ENCODE results near the gene NEURL1B.

GRCh38 chr5:172733131-172733973 is 92.3 kb downstream of the NEURL1B start:
- TF ChIP-seq, protein P1, sequence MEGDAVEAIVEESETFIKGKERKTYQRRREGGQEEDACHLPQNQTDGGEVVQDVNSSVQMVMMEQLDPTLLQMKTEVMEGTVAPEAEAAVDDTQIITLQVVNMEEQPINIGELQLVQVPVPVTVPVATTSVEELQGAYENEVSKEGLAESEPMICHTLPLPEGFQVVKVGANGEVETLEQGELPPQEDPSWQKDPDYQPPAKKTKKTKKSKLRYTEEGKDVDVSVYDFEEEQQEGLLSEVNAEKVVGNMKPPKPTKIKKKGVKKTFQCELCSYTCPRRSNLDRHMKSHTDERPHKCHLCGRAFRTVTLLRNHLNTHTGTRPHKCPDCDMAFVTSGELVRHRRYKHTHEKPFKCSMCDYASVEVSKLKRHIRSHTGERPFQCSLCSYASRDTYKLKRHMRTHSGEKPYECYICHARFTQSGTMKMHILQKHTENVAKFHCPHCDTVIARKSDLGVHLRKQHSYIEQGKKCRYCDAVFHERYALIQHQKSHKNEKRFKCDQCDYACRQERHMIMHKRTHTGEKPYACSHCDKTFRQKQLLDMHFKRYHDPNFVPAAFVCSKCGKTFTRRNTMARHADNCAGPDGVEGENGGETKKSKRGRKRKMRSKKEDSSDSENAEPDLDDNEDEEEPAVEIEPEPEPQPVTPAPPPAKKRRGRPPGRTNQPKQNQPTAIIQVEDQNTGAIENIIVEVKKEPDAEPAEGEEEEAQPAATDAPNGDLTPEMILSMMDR (IDR thresholded peaks at IDR 0.05), result no peak
- peak in 1 of 3 donors; percentile 47 for TF ChIP-seq POLR2A (IDR thresholded peaks at IDR 0.05)

Data from body of pancreas (tissue), 4 donors.